Peyer's patch (tissue), 4 donors: ENCODE data around the gene B3GALT6.

ENCODE experiments used
- CTCF ChIP-seq, 6 experiments: fragments of 450-650 bp in 4 of 6; fragments of 200-600 bp in 2 of 6; sonication (generic) in 1 of 6; IDR thresholded peaks; one replicate each; pipeline ENCODE4 v1.5.1; 2017 to 2019; ENCODE audit warnings: antibody characterized with exemption in 6 of 6, mild to moderate bottlenecking in 3 of 6, moderate library complexity in 1 of 6
- POLR2A ChIP-seq, 2 donors: fragments of 450-650 bp; IDR thresholded peaks; one replicate each; pipeline ENCODE4 v1.5.1; 2017; ENCODE audit warnings: antibody characterized with exemption in 2 of 2, mild to moderate bottlenecking in 2 of 2, moderate library complexity in 2 of 2

- no peak for TF ChIP-seq CTCF (IDR thresholded peaks at IDR 0.05)
- no peak for TF ChIP-seq POLR2A (IDR thresholded peaks at IDR 0.05)
Observed at GRCh38 chr1:1206376-1206965, 25.6 kb upstream of the B3GALT6 start, which contains the start of gene TNFRSF18.
